GM10248 (cell line): ENCODE measurements around the gene SHISA5.

Source experiments
- CTCF ChIA-PET: fragments of 300-600 bp; sonication (Branson Sonifier 250); formaldehyde crosslinking; extraction: SDS; loops from one replicate; lab custom pipeline; 2021; ENCODE audit warnings: antibody characterized with exemption; lab: Yijun Ruan, JAX
- POLR2A ChIA-PET: fragments of 350-650 bp; sonication (Branson Sonifier 250); formaldehyde crosslinking; extraction: SDS; loops from one replicate; lab custom pipeline; 2020; ENCODE audit warnings: antibody characterized with exemption; lab: Yijun Ruan, JAX
- DNase-seq: peaks from one replicate; pipeline ENCODE4 v3.0.0; 2012; ENCODE audit errors: extremely low spot score
- TF ChIP-seq, protein P1 (sequence below): IDR thresholded peaks from 2 replicates; pipeline ENCODE4 v1.5.1; 2012; ENCODE audit warnings: mild to moderate bottlenecking, low read depth; ENCODE audit errors: extremely low read depth, missing control alignments, control extremely low read depth

The SHISA5 gene

DNA sequence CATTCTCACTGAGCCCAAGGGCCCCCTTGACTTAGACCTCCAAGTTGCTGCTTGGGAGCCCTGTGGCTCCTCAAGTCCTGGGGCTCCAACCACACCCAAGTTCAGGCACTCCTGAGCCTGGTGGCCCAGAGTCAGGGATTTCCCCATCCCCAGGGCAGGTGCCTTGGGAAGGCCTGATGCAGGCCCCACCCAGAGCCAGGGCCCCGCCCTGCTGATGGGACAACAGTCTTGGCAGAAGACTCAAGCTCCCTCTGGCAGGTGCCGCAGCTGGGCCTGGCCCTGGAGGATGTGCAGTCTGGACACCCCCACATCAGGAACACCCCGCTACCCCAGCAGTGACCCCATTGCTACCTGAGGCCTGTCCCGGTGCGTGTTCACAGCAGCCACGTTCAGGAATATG lies 17.7 kb upstream of the SHISA5 start:
- POLR2A ChIA-PET = interaction anchor here (0.6 kb wide), 1 partner anchor 13 kb away, joined by 3 read pairs; no protein-coding TSS in a partner anchor
- DNase-seq = no peak
- TF ChIP-seq, protein P1, sequence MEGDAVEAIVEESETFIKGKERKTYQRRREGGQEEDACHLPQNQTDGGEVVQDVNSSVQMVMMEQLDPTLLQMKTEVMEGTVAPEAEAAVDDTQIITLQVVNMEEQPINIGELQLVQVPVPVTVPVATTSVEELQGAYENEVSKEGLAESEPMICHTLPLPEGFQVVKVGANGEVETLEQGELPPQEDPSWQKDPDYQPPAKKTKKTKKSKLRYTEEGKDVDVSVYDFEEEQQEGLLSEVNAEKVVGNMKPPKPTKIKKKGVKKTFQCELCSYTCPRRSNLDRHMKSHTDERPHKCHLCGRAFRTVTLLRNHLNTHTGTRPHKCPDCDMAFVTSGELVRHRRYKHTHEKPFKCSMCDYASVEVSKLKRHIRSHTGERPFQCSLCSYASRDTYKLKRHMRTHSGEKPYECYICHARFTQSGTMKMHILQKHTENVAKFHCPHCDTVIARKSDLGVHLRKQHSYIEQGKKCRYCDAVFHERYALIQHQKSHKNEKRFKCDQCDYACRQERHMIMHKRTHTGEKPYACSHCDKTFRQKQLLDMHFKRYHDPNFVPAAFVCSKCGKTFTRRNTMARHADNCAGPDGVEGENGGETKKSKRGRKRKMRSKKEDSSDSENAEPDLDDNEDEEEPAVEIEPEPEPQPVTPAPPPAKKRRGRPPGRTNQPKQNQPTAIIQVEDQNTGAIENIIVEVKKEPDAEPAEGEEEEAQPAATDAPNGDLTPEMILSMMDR = no peak
- CTCF ChIA-PET = interaction anchor here (0.8 to 4.3 kb wide), 5 partner anchors 14 to 327 kb away, joined by 3 to 17 read pairs (median 4); no protein-coding TSS in a partner anchor

DNA sequence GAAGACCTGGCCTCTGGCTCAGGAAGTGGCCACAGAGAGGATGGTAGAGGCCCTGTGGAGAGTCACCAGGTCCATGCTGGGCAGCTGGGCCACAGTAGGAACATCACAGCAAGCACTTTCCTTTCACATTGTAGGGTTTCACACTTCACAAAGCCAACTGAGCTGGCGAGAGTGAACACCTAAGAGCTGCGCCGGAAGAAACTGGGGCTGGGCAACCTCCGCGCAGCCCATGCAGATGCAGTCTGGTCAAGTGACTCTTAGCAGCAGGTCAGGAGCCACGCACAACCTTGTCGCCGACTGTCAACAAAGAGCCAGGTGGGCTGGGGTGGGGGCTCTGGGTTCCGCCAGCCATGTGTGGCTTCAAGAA lies 15.3 kb upstream of the SHISA5 start:
- ChIA-PET POLR2A (no interaction called here), CTCF (interaction anchor here (0.7 to 1.1 kb wide), 2 partner anchors 11 to 40 kb away, joined by 3 read pairs; no protein-coding TSS in a partner anchor)
- TF ChIP-seq, protein P1 = no peak
- DNase-seq = no peak

DNA sequence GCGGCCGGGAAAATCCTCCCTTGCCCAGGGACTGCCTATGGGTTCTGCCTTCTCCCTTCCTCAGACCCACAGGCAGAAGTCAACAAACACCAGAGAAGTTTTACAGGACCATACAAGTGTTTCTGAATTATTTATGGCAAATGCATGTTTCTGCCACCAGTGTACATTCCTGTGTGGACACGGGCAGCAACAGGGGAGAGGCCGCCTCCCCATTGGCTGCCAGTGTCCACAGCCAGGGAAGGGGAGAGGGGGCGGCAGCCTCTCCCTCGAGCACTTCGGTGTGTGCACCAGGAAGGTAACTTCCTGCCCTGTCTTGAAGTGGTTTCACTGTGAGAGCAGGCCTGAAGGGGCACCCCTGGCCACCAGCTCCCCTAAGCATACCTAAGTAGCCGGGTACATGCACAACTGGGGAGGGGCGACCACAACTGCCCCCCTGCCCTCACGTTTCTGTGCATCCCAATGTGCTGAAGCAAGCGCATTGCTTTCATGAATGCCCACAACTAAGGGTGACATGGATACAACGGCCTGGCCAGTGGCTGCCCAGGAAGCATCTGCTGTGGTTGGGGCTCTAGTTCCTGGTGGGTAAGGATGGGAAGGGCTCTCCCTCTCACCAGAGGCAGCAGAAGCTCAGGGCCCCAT lies 14.8 kb upstream of the SHISA5 start:
- CTCF ChIA-PET = interaction anchor here (0.7 to 1.1 kb wide), 2 partner anchors 12 to 40 kb away, joined by 3 read pairs; no protein-coding TSS in a partner anchor

DNA sequence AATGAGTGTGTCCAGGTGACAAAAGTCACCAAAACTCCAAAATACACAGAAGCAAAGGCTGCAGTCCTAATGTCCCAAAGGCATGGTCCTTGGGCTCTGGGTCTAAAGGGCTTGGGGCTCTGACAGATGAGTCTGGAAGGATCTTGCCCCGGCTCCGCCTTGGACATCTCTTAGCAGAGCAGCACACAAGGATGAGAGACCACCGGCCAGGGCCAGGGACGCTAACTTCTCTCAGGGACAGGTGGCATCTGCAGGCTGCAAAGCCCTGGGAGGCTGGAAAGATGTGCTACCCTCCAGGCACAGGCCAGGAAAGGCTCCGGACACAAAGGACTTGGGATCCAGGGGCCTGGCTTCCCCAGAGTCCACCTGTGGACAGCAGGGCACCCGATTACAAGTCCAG lies 14.1 kb upstream of the SHISA5 start:
- TF ChIP-seq, protein P1 = no peak
- ChIA-PET CTCF (interaction anchor here (1.9 kb wide), 1 partner anchor 36 kb away, joined by 4 read pairs; no protein-coding TSS in a partner anchor), POLR2A (no interaction called here)
- DNase-seq = no peak

More for the DNA sequence above, 14.8 kb upstream of the SHISA5 start:
- TF ChIP-seq, protein P1 = no peak
- POLR2A ChIA-PET = no interaction called here
- no peak for DNase-seq

DNA sequence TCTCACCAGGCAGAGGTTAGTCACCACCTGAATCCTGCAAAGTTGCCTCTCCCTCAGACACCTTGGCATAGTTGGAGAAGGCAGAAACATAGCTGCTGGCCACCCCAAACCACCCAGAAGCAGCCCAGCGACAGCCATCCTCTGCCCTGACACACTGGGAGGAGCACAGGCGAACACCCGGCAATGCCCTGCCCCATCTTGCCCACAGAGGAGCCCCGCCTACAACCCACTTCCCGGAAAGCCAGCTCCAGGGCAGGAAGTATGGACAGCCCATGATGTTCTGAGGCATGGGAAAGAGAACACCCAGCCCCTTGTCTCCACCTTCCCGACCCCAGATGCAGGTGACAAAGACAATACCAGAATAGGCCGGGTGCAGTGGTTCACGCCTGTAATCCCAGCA lies 12.6 kb upstream of the SHISA5 start:
- ChIA-PET CTCF (interaction anchor here (0.9 to 1.9 kb wide), 3 partner anchors 10 to 85 kb away, joined by 3 to 4 read pairs (median 4); no protein-coding TSS in a partner anchor), POLR2A (no interaction called here)
- no peak for DNase-seq
- TF ChIP-seq, protein P1 = no peak

DNA sequence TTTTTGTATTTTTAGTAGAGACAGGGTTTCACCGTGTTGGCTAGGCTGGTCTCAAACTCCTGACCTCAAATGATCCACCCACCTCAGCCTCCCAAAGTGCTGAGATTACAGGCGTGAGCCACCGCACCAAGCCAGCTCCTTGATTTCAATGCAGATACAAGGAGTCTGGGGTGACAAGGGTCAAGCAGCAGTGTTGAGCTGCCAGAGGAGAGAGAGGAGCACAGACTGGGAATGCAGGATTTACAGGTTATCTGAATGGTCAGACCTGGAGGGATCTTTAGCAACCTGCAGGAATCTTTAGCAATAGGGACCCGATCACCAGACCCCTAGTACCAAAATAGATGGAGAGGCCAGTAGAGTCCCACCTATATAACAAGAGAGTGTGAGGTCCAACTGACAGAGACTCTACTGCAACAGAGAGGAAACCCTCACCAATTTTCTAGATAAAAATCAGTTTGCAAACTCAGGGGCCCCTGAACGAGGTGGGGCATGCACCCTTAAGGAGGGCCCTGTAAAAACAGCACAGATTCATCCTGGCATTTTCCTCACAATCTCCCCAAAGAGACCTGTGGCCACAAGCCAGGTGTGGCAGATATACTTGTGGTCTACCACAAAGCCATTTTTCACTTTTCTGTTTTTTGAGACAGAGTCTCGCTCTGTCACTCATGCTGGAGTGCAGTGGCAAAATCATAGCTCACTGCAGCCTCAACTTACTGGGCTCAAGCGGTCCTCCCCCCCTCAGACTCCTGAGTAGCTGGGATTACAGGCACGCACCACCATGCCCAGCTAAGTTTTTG lies 10.7 kb upstream of the SHISA5 start:
- TF ChIP-seq, protein P1 = no peak
- CTCF ChIA-PET = interaction anchor here (0.9 to 2.4 kb wide), 6 partner anchors 13 to 114 kb away, joined by 3 to 8 read pairs (median 4); no protein-coding TSS in a partner anchor
- DNase-seq = no peak
- POLR2A ChIA-PET = interaction anchor here (1.2 kb wide), 1 partner anchor 9 kb away, joined by 3 read pairs; no protein-coding TSS in a partner anchor
